ENCODE measurements around the gene ITSN2.
"Not testable (repeated sequence)": the region's sequence is repeated elsewhere in the genome, so short reads cannot be mapped to it uniquely, and the experiment has no call there.

The ITSN2 gene

GRCh38 chr2:24362253-24362652 is 1.9 kb upstream of the ITSN2 start:
- no peak for DNase-seq

- no peak for DNase-seq
These were observed 611 bp upstream of the ITSN2 start for GRCh38 chr2:24360963-24361330.

- peak; percentile 44 for DNase-seq
These were observed 947 bp downstream of the ITSN2 start for GRCh38 chr2:24359129-24360049.

- DNase-seq: not testable (repeated sequence)
These were observed 2.6 kb downstream of the ITSN2 start for GRCh38 chr2:24357767-24358166.

- not testable (repeated sequence) for DNase-seq
These were observed 3.2 kb downstream of the ITSN2 start for GRCh38 chr2:24357115-24357514.

GRCh38 chr2:24354957-24355356 is 5.4 kb downstream of the ITSN2 start:
- no peak for DNase-seq

- no peak for DNase-seq
These were observed 5.9 kb downstream of the ITSN2 start for GRCh38 chr2:24354395-24354794.

GRCh38 chr2:24353973-24354372 is 6.4 kb downstream of the ITSN2 start:
- no peak for DNase-seq

GRCh38 chr2:24353364-24353763 is 7.0 kb downstream of the ITSN2 start:
- no peak for DNase-seq

GRCh38 chr2:24352664-24353063 is 7.7 kb downstream of the ITSN2 start:
- no peak for DNase-seq

- no peak for DNase-seq
These were observed 8.4 kb downstream of the ITSN2 start for GRCh38 chr2:24351981-24352380.

GRCh38 chr2:24351627-24351938 is 8.8 kb downstream of the ITSN2 start:
- no peak for DNase-seq

GRCh38 chr2:24350826-24351626 is 9.3 kb downstream of the ITSN2 start:
- no peak for DNase-seq

- no peak for DNase-seq
These were observed 11.2 kb downstream of the ITSN2 start for GRCh38 chr2:24349097-24349496.

- DNase-seq: no peak
These were observed 14.4 kb downstream of the ITSN2 start for GRCh38 chr2:24345937-24346336.

- no peak for DNase-seq
These were observed 17.0 kb downstream of the ITSN2 start for GRCh38 chr2:24343225-24343882.

- DNase-seq: no peak
These were observed 18.0 kb downstream of the ITSN2 start for GRCh38 chr2:24342110-24342910.

- DNase-seq: no peak
These were observed 20.5 kb downstream of the ITSN2 start for GRCh38 chr2:24339856-24340262.

GRCh38 chr2:24339098-24339497 is 21.2 kb downstream of the ITSN2 start:
- not testable (repeated sequence) for DNase-seq

- DNase-seq: no peak
These were observed 22.4 kb downstream of the ITSN2 start for GRCh38 chr2:24337890-24338289.

- no peak for DNase-seq
These were observed 23.5 kb downstream of the ITSN2 start for GRCh38 chr2:24336811-24337210.

GRCh38 chr2:24334245-24334633 is 26.1 kb downstream of the ITSN2 start:
- no peak for DNase-seq

Measured in activated CD4-positive, alpha-beta T cell treated with anti-CD3 and anti-CD28 coated beads, Interleukin-2, amount 50 U/mL, for 16 hours (primary cell).